Adrenal gland (tissue), 12 donors: ENCODE measurements around the gene SOX21. TPM values are rescaled to one million over a fixed set of nuclear protein-coding genes. Genes with fewer than 3 reads are reported as not detected.

Source experiments
- DNase-seq, 7 donors: peaks; one replicate each; pipeline ENCODE4 v3.0.0-alpha.2; 2019 to 2020
- H3K27ac ChIP-seq, 5 donors: fragments of 200-600 bp; sonication (generic) in 4 of 5; 1 replicate in 3 of 5; 2 replicates in 2 of 5; pipeline versions ENCODE4 v1.5.1 to v1.8.0; 2016 to 2020; ENCODE audit warnings: mild to moderate bottlenecking in 1 of 5
- H3K27me3 ChIP-seq: fragments of 200-600 bp; 2 replicates; pipeline ENCODE4 v1.8.0; 2021
- H3K36me3 ChIP-seq, 2 donors: fragments of 200-600 bp; replicated peaks in 1 of 2; 1 replicate in 1 of 2; 2 replicates in 1 of 2; pipeline versions ENCODE4 v1.5.1 to v1.8.0; 2018 to 2022
- H3K4me1 ChIP-seq, 2 donors: fragments of 200-600 bp; replicated peaks in 1 of 2; 1 replicate in 1 of 2; 2 replicates in 1 of 2; pipeline versions ENCODE4 v1.5.1 to v1.8.0; 2018 to 2021
- H3K4me3 ChIP-seq, 4 donors: fragments of 200-600 bp; sonication (generic) in 3 of 4; one replicate each; pipeline ENCODE4 v1.5.1; 2016 to 2018
- H3K9me3 ChIP-seq, 3 donors: fragments of 200-600 bp; sonication (generic) in 1 of 3; replicated peaks in 1 of 3; 1 replicate in 2 of 3; 2 replicates in 1 of 3; pipeline versions ENCODE4 v1.5.1 to v1.8.0; 2016 to 2021
- CTCF ChIP-seq, 6 experiments: fragments of 450-650 bp in 4 of 6; fragments of 200-600 bp in 2 of 6; sonication (generic) in 1 of 6; IDR thresholded peaks; 1 replicate in 5 of 6; 2 replicates in 1 of 6; pipeline versions ENCODE4 v1.5.1 to v1.8.0; 2016 to 2021; ENCODE audit warnings: antibody characterized with exemption in 6 of 6, mild to moderate bottlenecking in 2 of 6, moderate library complexity in 1 of 6
- POLR2A ChIP-seq, 2 donors: fragments of 450-650 bp; IDR thresholded peaks; one replicate each; pipeline ENCODE4 v1.6.1; 2017; ENCODE audit warnings: antibody characterized with exemption in 2 of 2, mild to moderate bottlenecking in 2 of 2, moderate library complexity in 1 of 2
- WGBS, 4 donors: extraction: QIAGEN DNeasy Blood & Tissue Kit in 2 of 4; methylation state at CpG; one replicate each; pipeline versions ENCODE4 v1.1.5 to v1.1.7; 2013 to 2017; 5-methylcytosine and 5-hydroxymethylcytosine counted together
- intact Hi-C, 2 donors: fragments of 100-400 bp; cut with DNase I; formaldehyde crosslinking; loops; one replicate each; pipeline versions ENCODE4 v1.14.1 to v1.15.0; 2022 to 2023
- polyA plus RNA-seq, 3 donors: library from polyadenylated mRNA; stranded (reverse); fragments of 200-250 nt in 2 of 3; fragments of 350-450 nt in 1 of 3; fragmentation: Illumina TruSeq in 1 of 3; extraction: RNeasy Lipid Tissue Mini Kit (QIAGEN cat#74804) in 1 of 3; gene quantifications; one replicate each; pipeline ENCODE4 v1.2.3, GENCODE V29; 2013 to 2014
- total RNA-seq, 9 donors: library from RNA; depleted of rRNA in 4 of 9; stranded (reverse); fragments of >200 nt in 4 of 9; fragments of 120-200 nt in 1 of 9; fragmentation: NEBNext Ultra II Directional in 1 of 9; extraction: Animal tissue kit (Norgen Biotek cat#: 25700) in 1 of 9; gene quantifications; one replicate each; pipeline versions ENCODE4 v1.1.0 to v1.2.4, GENCODE V29; 2013 to 2023
- donor health status: healthy with polysubstance abuse.
- donor health status: Bipolar disorder and iron deficiency.
- donor health status: DM: yes; HTN: yes; CAD: no.
- donor health status: DM: no; HTN: no; CAD: no.
- donor health status: DM: no; HTN: no; CAD: no.
- donor health status: DM: yes; HTN: yes; CAD: no.

Gene SOX21
- total and polyA plus RNA-seq, 12 donors = not detected

GRCh38 chr13:94673851-94674250 lies 38.5 kb downstream of the SOX21 start:
- Histone ChIP-seq H3K9me3 (no peaks in the 10 kb centered on the region), H3K36me3 (no peaks in the 10 kb centered on the region), H3K27me3 (peaks cover 9% of the 10 kb centered on the region), H3K27ac (no peak overlapping the region), H3K4me3 (no peak overlapping the region), H3K4me1 (no peaks in the 10 kb centered on the region)
- intact Hi-C loops = no loop called here
- no peak for DNase-seq
- WGBS, 4 donors = 50 to 60% (median 55%) methylated on average over 5 of the region's 5 CpGs
- no peak for TF ChIP-seq CTCF (IDR thresholded peaks at IDR 0.05)
- no peak for TF ChIP-seq POLR2A (IDR thresholded peaks at IDR 0.05)

- intact Hi-C loops = no loop called here
- Histone ChIP-seq H3K9me3 (no peaks in the 10 kb centered on the region), H3K36me3 (no peaks in the 10 kb centered on the region), H3K4me3 (no peak overlapping the region), H3K27ac (no peak overlapping the region), H3K27me3 (peaks cover 5% of the 10 kb centered on the region), H3K4me1 (no peaks in the 10 kb centered on the region)
- DNase-seq = no peak
- 52 to 76% (median 68%) methylated on average over 2 of the region's 2 CpGs for WGBS, 4 donors
- TF ChIP-seq POLR2A (IDR thresholded peaks at IDR 0.05) (no peak), CTCF (IDR thresholded peaks at IDR 0.05) (no peak)
These were observed 39.9 kb downstream of the SOX21 start for GRCh38 chr13:94672400-94672799.

- TF ChIP-seq POLR2A (IDR thresholded peaks at IDR 0.05) (no peak), CTCF (IDR thresholded peaks at IDR 0.05) (no peak)
- Histone ChIP-seq H3K27ac (no peak overlapping the region), H3K9me3 (no peaks in the 10 kb centered on the region), H3K27me3 (peaks cover 9% of the 10 kb centered on the region), H3K4me3 (no peak overlapping the region), H3K4me1 (no peaks in the 10 kb centered on the region), H3K36me3 (no peaks in the 10 kb centered on the region)
- no peak for DNase-seq
- 47 to 79% (median 61%) methylated on average over 2 of the region's 2 CpGs for WGBS, 4 donors
- intact Hi-C loops = no loop called here
These were observed 45.2 kb downstream of the SOX21 start for GRCh38 chr13:94667190-94667589.

GRCh38 chr13:94666065-94666464 lies 46.3 kb downstream of the SOX21 start:
- TF ChIP-seq POLR2A (IDR thresholded peaks at IDR 0.05) = no peak
- TF ChIP-seq CTCF (IDR thresholded peaks at IDR 0.05) = no peak
- Histone ChIP-seq H3K36me3 (no peaks in the 10 kb centered on the region), H3K9me3 (no peaks in the 10 kb centered on the region), H3K27me3 (peaks cover 9% of the 10 kb centered on the region), H3K4me1 (no peaks in the 10 kb centered on the region), H3K27ac (no peak overlapping the region), H3K4me3 (no peak overlapping the region)
- 66 to 88% (median 81%) methylated on average over 7 of the region's 7 CpGs for WGBS, 4 donors
- intact Hi-C loops = no loop called here
- no peak for DNase-seq
